ENCODE results near the gene EIF4E.

DNA sequence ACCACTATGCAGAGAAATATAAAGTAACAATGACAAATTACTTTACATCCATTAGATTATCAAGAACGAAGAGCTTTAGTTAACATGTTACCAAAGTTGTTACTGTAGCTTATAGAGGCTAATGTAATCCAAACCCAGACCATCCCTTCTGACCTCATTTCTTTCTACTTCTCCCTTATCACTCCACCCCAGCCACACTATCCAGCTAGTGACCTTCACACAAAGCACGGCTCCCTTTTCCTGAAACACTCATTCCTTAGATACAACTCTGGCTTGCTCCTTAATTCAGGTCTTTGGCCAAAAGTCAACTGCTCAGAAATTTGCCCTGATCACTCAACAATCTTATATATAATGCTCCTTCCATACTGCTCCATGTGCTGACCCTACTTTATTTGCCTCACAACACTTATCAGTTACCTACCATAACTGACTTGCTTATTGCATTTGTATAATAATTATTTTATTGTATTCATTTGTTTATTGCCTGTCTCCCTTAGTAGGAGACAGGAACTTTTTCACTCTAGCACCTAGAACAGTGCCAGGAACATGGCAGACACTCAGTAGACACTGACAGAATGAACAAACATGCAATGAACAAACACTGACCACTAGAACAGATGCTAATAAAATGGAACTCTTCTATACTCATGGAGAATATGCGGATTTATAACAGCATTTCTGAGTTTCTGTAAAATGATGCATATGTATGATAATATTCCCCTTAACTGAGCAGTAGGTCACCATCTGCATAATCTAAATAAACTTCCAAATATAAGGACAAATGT is 67.6 kb downstream of the EIF4E start:
- TF ChIP-seq FOXA1 (IDR thresholded peaks at IDR 0.05): no peak
- no peak for TF ChIP-seq BHLHE40 (IDR thresholded peaks at IDR 0.05; ENCODE audit: borderline replicate concordance)
- TF ChIP-seq HDGF (IDR thresholded peaks at IDR 0.05; ENCODE audit: borderline replicate concordance): no peak
